GM18499 (cell line): ENCODE results near the gene IPPK.
"Not testable (repeated sequence)": the region's sequence is repeated elsewhere in the genome, so short reads cannot be mapped to it uniquely, and the experiment has no call there.

Experiments
- ATAC-seq: cut with Tn5 transposase; IDR thresholded peaks from one replicate; pipeline ENCODE4 v1.9.1; 2021; ENCODE audit warnings: moderate number of reproducible peaks; ENCODE audit not compliant: insufficient read depth, unreplicated experiment

Gene IPPK

DNA sequence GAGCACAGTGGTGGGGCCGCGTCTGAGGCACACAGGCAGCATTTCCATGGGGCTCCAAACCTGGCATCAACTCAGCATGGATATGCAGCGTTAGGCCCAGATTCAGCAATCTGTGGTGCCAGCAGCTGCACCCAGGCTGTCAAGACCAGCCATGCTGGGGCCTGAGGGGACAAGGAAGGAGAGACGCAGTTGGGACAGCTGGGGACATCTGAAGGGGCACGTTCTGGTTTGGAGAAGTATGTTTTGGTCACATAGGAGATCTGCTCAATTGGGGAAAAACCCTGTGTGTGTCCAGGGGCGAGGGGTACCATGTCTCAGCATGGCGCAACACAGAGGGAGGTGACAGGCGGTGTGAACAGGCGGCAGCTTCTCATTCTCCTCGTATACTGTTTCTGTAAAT, 67.5 kb downstream of the IPPK start:
- ATAC-seq = no peak

DNA sequence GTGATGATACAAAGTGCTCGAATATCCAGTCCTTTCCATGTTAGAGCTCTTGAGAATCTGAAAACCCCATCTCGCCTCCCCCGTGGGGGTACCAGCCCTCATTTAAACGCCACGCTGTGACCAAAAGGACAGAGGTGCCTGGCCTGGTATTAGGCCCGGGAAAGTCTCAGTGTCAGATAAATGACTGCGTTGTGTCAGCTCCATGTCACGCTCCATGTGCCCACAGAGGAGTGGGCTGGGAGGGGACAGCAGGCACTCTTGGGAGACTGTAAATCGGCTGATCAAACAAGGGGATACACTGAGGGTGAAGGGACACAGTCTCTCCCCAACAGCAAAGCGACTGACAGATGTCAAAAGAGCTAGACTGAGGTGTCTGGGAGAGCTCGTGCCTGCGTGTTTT, 68.5 kb downstream of the IPPK start:
- ATAC-seq = no peak

DNA sequence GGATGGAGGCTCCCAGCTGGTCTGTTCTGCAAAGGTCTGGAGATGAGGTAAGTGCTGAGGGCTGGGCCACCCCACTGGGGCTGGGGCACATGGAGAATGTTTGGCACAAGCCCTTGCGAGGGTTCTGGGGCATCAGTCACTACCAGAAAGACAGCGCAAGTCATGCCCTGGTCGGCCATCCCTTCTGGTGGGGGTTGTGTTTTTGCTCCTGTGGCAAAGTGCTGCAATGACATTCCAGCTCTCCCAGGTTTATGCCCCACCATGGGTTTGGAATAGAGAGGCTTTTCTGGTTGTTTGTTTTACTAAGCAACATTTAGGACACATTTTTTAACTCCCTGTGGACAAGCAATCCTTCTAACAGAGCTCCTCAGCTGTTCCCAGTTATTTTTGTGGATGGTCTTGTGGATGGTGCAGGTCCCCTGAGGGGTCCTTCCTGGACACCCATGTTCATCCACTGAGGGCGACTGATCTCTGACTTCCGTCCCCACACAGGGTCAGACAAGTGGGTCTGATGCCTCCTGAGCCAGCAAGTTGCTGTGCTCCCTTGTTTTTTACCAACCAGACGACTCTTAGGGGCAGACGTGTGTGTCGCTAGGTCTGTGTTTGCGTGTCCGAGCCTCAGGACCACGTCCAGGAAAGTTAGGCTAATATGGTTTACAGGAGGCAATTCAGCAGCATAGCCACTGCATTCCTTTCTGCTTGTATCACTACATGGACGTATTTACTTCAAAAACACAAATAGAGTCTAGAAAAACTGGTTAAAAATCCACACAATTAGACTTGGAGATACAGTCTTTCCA, 69.3 kb downstream of the IPPK start:
- no peak for ATAC-seq

DNA sequence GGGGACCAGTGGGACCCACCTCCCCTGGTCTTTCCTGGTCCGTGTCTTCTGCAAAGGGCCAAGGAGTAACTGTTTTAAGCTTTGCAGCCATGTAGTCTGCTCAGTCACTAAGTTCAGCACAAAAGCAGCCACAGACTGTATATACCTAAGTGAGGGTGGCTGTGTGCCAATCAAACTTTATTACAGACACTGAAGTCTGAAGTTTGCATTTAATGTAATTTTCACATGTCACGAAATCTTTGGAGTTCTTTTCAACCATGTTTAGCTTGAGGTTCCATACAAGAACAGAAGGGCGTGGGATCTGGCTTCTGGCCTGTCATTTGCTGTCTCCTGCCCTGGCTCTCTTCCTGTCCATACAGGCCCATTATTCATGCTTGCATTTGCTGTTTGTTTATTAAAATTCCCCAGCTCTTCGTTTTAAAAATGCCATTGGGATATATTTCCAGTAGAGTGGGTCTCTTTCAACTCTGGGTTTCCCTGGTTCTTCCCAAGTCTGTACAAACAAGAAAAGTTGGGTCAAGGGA, 69.9 kb downstream of the IPPK start:
- no peak for ATAC-seq

DNA sequence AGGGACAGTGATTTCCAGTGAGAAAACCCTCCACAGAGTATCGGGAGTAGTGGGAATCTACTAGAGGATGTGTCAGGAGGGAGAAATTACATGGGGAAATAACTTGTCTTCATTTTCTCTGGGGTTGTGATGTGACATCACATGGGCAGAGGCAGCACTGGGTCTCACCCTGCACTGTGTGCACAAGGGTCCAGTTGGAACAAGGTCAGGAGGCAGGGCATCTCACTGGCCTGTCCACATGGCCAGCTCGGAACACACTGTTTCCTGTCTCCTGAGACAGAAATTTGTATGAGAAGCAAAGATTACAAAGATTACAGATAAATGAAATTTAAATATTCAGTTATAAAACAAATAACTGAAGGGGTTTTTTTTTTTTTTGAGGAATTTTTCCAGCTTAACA, 71.5 kb downstream of the IPPK start:
- ATAC-seq = no peak

DNA sequence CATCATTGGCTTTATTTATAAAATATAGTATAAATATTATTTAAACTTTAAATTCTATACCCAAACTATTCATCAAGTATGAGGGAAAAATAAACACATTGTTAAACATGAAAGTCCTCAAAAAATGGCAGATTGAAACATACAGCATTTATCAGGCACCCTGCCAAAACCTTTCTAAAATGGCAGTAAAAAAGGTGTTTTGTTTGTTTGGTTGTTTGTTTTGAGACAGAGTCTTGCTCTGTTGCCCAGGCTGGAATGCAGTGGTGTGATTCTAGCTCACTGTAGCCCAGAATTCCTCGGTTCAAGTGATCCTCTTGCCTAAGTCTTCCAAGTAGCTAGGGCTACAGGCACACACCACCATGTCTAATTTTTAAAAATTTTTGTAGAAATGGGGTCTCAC, 74.0 kb downstream of the IPPK start:
- no peak for ATAC-seq

DNA sequence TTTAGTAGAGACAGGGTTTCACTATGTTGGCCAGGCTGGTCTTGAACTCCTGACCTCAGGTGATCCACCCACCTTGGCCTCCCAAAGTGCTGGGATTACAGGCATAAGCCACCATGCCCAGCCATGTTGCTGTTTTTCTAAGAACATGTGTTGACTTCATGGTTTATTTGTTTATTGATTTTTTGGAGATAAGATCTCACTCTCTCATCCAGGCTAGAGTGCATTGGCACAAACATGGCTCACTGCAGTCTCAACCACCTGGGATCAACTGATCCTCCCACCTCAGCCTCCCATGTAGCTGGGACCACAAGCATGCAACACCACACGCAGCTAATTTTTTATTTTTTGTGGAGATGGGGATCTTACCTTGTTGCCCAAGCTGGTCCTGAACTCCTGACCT, 74.9 kb downstream of the IPPK start:
- not testable (repeated sequence) for ATAC-seq

DNA sequence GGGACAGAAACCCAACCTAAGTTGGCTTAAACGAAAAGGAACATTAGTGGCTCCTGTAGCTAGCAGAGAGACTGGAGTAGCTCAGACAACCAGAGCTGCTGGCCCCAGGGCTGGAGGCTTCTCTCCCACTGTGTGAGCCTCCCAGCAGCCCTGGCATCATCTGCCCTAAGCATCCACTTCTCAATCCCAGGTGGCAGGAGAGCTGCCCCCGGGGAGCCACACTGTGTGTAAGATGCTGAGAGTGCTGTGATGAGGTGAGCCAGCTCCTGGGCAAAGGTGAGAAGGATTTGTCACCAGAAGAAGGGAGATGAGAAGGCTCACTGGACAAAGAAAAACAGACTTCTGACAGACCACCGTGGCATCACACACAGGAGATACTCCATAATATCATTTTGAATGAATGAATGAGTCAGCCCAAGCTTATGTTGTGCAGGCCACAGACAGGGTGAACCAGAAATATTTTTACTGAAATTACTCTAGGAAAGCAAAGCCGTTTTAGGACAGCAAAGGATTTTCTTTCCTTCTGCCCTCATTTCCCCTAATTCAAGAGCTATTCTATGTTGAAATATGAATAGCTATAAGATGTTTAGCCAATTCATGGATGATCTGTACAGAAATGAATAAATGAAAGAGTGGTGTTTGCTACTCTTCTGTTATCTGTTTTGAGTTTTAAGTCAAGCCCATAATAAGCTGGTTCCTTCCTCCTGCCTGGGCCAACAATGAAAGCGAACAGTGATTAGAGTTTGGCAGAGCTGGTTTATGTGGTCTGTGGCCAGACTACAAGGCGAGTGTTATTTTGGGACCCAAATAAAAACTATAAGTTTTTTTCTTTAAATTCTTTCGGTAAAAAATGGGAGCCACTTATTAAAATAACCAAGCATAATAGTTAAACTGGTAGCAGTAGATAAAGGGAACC, 76.7 kb downstream of the IPPK start:
- ATAC-seq = no peak

DNA sequence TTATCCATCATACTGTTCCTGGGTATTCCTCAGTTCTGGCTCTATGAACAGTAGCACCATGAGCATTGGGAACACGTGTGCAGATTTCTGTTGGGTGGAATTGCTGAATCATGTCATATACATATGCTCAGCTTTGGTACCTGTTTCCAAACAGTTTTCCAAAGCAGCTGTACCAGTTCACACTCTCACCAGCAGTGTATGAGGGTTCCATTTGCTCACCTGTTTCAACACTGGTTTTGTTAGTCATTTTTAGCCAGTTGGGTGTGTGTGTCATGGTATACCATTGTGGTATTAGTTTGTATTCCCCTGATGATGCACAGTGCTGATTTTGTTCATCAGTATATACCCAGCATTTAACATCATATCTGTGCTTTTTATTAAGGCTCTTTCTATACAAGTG, 77.4 kb downstream of the IPPK start:
- ATAC-seq = no peak

DNA sequence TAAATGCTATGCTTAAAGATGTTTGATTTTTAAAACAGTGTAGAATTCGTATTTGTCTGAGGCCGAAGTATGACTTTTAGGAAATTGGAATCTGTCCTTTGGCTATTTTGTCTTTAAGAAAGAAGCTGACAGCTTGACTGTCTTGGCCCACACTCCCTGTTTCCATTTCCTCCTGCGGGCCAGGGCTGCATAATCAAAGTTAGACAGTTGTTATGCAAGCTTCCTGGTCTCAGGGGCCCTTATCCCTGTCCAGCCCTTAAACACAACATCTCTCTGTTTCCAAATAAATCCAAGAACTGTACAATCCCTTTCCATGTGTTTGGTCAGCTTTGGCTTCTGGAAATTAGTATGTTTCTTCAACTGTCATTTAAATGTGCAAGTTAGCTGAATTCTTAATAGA, 79.6 kb downstream of the IPPK start:
- no peak for ATAC-seq

DNA sequence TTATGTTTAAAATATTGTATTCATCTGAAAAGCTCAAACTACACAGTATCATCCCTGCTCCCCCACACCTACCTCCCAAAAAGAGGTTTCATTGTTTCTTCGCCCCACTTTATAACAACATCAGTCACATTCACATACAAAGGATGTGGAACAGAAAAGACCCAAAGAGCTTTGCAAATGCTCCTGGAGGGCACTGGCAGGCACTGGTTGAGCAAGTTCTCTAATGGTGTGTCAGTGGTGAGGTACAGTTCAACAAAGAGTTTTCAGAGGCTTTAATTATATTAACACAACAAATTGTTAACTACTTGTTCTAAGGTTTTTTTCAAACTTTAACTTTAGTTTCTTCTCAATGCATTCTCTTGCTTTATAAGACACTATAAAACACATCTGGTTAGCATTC, 80.0 kb downstream of the IPPK start:
- ATAC-seq = no peak

DNA sequence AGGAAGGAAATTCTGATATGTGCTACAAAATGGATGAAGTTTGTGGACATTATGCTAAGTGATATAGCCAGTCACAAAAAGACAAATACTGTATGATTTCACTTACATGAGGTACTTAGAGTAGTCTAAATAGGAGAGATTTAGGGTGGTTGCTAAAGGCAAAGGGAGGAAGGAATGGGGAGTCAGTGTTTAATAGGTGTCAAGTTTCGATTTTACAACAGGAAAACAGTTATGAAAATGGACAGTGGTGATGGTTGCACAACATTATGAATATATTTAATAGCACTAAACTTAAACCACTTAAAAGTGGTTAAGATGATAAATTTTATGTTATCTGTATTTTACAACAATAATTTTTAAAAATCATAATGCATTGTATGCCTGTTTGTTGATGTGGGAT, 93.8 kb downstream of the IPPK start:
- ATAC-seq = no peak

DNA sequence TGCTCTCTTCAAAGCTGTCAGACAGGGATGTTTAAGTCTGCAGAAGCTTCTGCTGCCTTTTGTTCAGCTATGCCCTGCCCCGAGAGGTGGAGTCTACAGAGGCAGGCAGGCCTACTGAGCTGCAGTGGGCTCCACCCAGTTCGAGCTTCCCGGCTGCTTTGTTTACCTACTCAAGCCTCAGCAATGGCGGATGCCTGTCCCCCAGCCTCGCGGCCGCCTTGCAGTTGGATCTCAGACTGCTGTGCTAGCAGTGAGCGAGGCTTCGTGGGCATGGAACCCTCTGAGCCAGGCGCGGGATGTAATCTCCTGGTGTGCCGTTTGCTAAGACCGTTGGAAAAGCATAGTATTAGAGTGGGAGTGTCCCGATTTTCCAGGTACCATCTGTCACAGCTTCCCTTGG, 96.3 kb downstream of the IPPK start:
- ATAC-seq = not testable (repeated sequence)

DNA sequence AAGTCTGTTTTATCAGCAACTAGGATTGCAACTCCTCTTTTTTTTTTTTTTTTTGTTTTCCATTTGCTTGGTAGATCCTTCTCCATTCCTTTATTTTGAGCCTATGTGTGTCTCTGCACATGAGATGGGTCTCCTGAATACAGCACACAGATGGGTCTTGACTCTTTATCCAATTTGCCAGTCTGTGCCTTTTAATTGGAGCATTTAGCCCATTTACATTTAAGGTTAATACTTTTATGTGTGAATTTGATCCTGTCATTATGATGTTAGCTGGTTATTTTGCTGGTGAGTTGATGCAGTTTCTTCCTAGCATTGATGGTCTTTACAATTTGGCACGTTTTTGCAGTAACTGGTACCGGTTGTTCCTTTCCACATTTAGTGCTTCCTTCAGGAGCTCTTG, 98.1 kb downstream of the IPPK start:
- ATAC-seq = not testable (repeated sequence)

DNA sequence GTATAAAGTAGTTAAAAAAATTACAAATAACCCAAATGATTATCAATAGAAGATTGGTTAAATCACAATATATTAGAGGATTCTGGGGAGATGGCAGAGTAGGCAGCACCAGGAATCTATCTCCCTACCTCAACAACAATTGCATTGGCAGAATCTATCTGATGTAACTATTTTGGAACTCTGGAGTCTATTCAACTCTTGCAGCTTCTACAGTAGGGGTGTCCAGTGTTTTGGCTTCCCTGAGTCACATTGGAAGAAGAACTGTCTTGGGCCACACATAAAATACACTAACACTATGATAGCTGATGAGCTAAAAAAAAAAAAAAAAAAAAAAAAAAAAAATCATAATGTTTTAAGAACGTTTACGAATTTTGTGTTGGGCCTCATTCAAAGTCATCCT, 104.9 kb downstream of the IPPK start:
- no peak for ATAC-seq

DNA sequence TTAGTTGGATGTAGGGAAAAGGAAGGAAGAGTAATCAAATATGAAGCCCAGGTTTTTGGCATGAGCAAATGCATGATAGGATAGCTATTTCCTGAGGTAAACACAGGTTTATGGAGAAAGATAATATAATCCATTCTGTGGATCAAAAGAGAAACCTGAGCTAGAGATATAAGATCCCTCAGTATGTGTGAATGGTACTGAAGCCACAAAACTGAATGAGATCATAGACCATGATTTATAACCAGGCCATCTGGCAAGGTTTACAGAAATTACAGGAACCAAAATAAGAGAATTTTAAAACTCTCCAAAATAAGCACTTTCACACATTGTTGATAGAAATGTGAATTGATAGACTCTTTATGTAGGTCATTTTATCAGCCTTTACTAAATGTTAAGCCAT, 105.4 kb downstream of the IPPK start:
- ATAC-seq = no peak
